Endodermal cell (in vitro differentiated cells): ENCODE data around the gene COL6A3. TPM values are rescaled to one million over a fixed set of nuclear protein-coding genes. Genes with fewer than 3 reads are reported as not detected.

ENCODE experiments used
- DNase-seq: peaks from one replicate; pipeline ENCODE4 v3.0.0-alpha.2; 2017
- H3K27ac ChIP-seq: 2 replicates; pipeline ENCODE4 v1.5.1; 2013; ENCODE audit warnings: mild to moderate bottlenecking, low read depth, low read length, moderate library complexity
- H3K27me3 ChIP-seq: 2 replicates; pipeline ENCODE4 v1.6.1; 2013; ENCODE audit warnings: mild to moderate bottlenecking, low read length, moderate library complexity; ENCODE audit not compliant: insufficient read depth, control insufficient read depth, poor library complexity, severe bottlenecking
- H3K36me3 ChIP-seq: 2 replicates; pipeline ENCODE4 v1.7.0; 2013; ENCODE audit warnings: mild to moderate bottlenecking, low read length, moderate library complexity; ENCODE audit not compliant: control insufficient read depth, insufficient read depth
- H3K4me1 ChIP-seq: one replicate; pipeline ENCODE4 v1.7.0; 2013; ENCODE audit warnings: low read length; ENCODE audit not compliant: control insufficient read depth, insufficient read depth
- H3K4me3 ChIP-seq: 2 replicates; pipeline ENCODE4 v1.5.1; 2013; ENCODE audit warnings: mild to moderate bottlenecking, low read length, moderate library complexity
- H3K9ac ChIP-seq: 2 replicates; pipeline ENCODE4 v1.6.1; 2013; ENCODE audit warnings: mild to moderate bottlenecking, low read length, moderate library complexity; ENCODE audit not compliant: poor library complexity, severe bottlenecking; ENCODE audit errors: extremely low read depth
- H3K9me3 ChIP-seq: 2 replicates; pipeline ENCODE4 v1.6.1; 2013; ENCODE audit warnings: mild to moderate bottlenecking, low read length, moderate library complexity; ENCODE audit not compliant: control insufficient read depth
- H3K27ac Mint-ChIP-seq: 2 replicates; pipeline ENCODE4 v1.8.0; 2020; ENCODE audit warnings: mixed read lengths
- H3K27me3 Mint-ChIP-seq: 2 replicates; pipeline ENCODE4 v1.8.0; 2021; ENCODE audit warnings: mild to moderate bottlenecking, mixed read lengths; ENCODE audit not compliant: insufficient read depth
- H3K36me3 Mint-ChIP-seq: 2 replicates; pipeline ENCODE4 v1.8.0; 2020; ENCODE audit warnings: low read depth, mixed read lengths
- H3K4me1 Mint-ChIP-seq: 2 replicates; pipeline ENCODE4 v1.8.0; 2020; ENCODE audit warnings: mixed read lengths
- H3K4me3 Mint-ChIP-seq: 2 replicates; pipeline ENCODE4 v1.8.0; 2020; ENCODE audit warnings: mild to moderate bottlenecking, moderate library complexity, mixed read lengths
- H3K9me3 Mint-ChIP-seq: 2 replicates; pipeline ENCODE4 v1.8.0; 2020; ENCODE audit warnings: mild to moderate bottlenecking, mixed read lengths
- WGBS, 2 experiments: methylation state at CpG; one replicate each; pipeline versions ENCODE4 v1.1.5 to v1.1.7; 2013; ENCODE audit warnings: missing lambda C conversion rate in 2 of 2, mixed read lengths in 1 of 2; ENCODE audit not compliant: insufficient coverage in 1 of 2, insufficient read length in 1 of 2; 5-methylcytosine and 5-hydroxymethylcytosine counted together
- total RNA-seq, 2 donors: library from RNA; stranded (reverse); fragmentation: NEBNext Ultra II Directional in 1 of 2; extraction: Animal tissue kit (Norgen Biotek cat#: 25700) in 1 of 2; gene quantifications; 2 replicates in 1 of 2; 3 replicates in 1 of 2; pipeline ENCODE4 v1.2.1, GENCODE V29; 2021
- TF ChIP-seq, protein P1 (sequence below): fragments of 200-600 bp; sonication (generic); conservative IDR thresholded peaks from 2 replicates; pipeline ENCODE4 v1.5.0; 2021; ENCODE audit warnings: antibody characterized with exemption, mild to moderate bottlenecking

The COL6A3 gene
- total RNA-seq, 2 donors from 2014 or later = 0.40 to 1.2 TPM

- no peaks in the 10 kb centered on the region for H3K9me3 ChIP-seq
- 89 to 91% methylated on average over 10 of the region's 10 CpGs for WGBS, 2 experiments
- peaks cover 8% of the 10 kb centered on the region for H3K27me3 Mint-ChIP-seq
- no peaks in the 10 kb centered on the region for H3K36me3 Mint-ChIP-seq
- H3K4me1 Mint-ChIP-seq = peaks cover 11% of the 10 kb centered on the region
- no peaks in the 10 kb centered on the region for H3K36me3 ChIP-seq
- H3K9me3 Mint-ChIP-seq = no peaks in the 10 kb centered on the region
- no peak overlapping the region for H3K4me3 ChIP-seq
- no peak overlapping the region for H3K27ac Mint-ChIP-seq
- H3K27ac ChIP-seq = no peak overlapping the region
- no peak for DNase-seq
- H3K9ac ChIP-seq = no peak overlapping the region
- no peak overlapping the region for H3K4me3 Mint-ChIP-seq
- TF ChIP-seq, protein P1, sequence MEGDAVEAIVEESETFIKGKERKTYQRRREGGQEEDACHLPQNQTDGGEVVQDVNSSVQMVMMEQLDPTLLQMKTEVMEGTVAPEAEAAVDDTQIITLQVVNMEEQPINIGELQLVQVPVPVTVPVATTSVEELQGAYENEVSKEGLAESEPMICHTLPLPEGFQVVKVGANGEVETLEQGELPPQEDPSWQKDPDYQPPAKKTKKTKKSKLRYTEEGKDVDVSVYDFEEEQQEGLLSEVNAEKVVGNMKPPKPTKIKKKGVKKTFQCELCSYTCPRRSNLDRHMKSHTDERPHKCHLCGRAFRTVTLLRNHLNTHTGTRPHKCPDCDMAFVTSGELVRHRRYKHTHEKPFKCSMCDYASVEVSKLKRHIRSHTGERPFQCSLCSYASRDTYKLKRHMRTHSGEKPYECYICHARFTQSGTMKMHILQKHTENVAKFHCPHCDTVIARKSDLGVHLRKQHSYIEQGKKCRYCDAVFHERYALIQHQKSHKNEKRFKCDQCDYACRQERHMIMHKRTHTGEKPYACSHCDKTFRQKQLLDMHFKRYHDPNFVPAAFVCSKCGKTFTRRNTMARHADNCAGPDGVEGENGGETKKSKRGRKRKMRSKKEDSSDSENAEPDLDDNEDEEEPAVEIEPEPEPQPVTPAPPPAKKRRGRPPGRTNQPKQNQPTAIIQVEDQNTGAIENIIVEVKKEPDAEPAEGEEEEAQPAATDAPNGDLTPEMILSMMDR = no peak
- H3K27me3 ChIP-seq = no peaks in the 10 kb centered on the region
- no peaks in the 10 kb centered on the region for H3K4me1 ChIP-seq
Observed at GRCh38 chr2:237435844-237436587, 22.1 kb upstream of the COL6A3 start.

DNA sequence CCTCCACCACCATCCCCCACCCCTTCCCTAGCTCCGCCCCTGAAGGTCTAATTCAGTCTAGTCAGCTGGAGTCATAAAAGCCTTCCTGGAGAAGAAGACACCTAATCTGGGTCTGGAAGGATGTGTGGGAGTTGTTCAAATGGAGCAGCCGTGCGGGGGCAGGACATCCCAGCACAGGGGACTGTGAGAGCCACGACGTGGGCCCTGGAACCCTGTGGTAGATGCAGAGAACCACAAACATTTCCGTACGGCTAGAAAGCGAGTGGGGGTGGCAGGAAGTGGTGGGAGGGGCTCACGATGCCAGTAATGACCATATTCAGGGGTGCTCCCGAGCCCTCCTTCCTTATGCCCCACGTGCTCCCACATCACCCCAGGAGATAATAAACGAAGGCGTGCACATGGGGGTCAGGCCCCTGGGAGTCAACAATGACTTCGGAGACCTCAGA lies 20.9 kb upstream of the COL6A3 start:
- Histone ChIP-seq H3K4me3 (no peak overlapping the region), H3K27ac (no peak overlapping the region), H3K9ac (no peak overlapping the region), H3K36me3 (no peaks in the 10 kb centered on the region), H3K4me1 (no peaks in the 10 kb centered on the region), H3K27me3 (no peaks in the 10 kb centered on the region), H3K9me3 (no peaks in the 10 kb centered on the region)
- TF ChIP-seq, protein P1 = no peak
- 83 to 90% methylated on average over 5 to 14 of the region's 14 CpGs for WGBS, 2 experiments
- Mint-ChIP-seq H3K27ac (no peak overlapping the region), H3K4me1 (peaks cover 11% of the 10 kb centered on the region), H3K36me3 (no peaks in the 10 kb centered on the region), H3K4me3 (no peak overlapping the region), H3K9me3 (no peaks in the 10 kb centered on the region), H3K27me3 (peaks cover 2% of the 10 kb centered on the region)
- DNase-seq = no peak

DNA sequence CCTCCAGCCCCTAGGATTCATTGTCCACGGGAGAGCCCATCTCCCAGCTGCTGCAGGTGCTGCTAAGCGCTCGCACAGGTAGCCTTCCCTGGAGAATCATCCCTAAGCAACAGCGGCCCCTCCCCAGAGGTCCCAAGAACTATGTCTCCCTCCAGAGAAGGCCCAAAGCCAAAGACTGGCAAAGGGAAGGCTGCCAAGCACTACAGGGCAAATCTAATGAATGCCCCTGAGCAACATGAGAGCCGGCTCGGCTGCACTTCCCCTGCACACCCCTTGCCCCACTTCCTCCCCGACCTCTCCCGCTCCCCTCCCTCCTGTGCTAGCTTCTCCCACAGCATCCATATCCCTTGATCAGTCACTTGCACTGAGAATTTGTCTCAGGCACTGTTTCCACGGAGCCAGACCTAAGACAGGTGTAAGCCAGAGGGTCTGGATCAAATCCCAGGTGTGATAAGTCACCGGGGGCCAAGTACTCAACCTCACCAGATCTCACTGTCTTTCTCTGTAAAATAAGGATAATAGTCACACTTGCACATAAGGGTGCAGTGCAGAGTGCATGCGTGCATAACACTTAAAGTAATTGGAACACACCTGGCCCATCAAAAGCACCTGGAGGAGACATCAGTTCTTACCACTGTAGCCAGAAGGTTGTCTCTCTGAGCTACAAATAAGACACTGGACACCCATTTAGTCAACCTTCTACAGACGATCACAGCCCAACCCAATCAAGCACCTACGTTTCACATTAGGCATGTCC lies 20.1 kb upstream of the COL6A3 start:
- no peak overlapping the region for H3K27ac Mint-ChIP-seq
- H3K4me1 ChIP-seq = no peaks in the 10 kb centered on the region
- H3K4me3 ChIP-seq = no peak overlapping the region
- H3K27ac ChIP-seq = no peak overlapping the region
- TF ChIP-seq, protein P1 = no peak
- no peaks in the 10 kb centered on the region for H3K36me3 Mint-ChIP-seq
- H3K9ac ChIP-seq = no peak overlapping the region
- peaks cover 11% of the 10 kb centered on the region for H3K4me1 Mint-ChIP-seq
- H3K27me3 ChIP-seq = peaks cover 3% of the 10 kb centered on the region
- no peak overlapping the region for H3K4me3 Mint-ChIP-seq
- H3K9me3 ChIP-seq = no peaks in the 10 kb centered on the region
- H3K9me3 Mint-ChIP-seq = no peaks in the 10 kb centered on the region
- no peak for DNase-seq
- no peaks in the 10 kb centered on the region for H3K36me3 ChIP-seq
- peaks cover 3% of the 10 kb centered on the region for H3K27me3 Mint-ChIP-seq
- 75 to 80% methylated on average over 6 to 13 of the region's 13 CpGs for WGBS, 2 experiments
